ENCODE results near the gene SYK. TPM values are rescaled to one million over a fixed set of nuclear protein-coding genes. Genes with fewer than 3 reads are reported as not detected.

SYK gene
- total RNA-seq, 1 donor from 2014 or later: 12.0 TPM

DNA sequence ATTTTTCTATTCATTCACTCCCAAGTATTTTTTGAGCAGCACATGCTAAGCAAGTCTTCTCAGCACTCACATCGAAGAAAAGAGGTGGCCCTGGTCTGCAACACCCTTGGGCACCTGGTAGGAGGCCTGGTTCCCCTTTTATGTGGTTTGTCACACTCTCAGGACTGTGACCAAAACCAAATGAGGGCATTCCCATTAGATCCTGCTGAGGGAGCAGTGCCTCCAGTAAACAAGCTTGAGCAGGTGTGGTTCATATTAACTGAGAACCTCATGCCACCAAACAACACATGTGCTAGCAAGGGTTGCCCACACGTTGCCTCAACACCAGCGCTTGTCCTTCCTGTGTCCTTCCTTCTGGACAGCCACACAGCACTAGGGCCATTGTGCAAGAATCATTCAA, 26.9 kb upstream of the SYK start:
- TF ChIP-seq POLR2AphosphoS5 (IDR thresholded peaks at IDR 0.05; ENCODE audit: insufficient read depth in 1 of 2, low read depth in 1 of 2) (no peak), POLR2A (IDR thresholded peaks at IDR 0.05) (no peak)
- TF ChIP-seq, protein P1, sequence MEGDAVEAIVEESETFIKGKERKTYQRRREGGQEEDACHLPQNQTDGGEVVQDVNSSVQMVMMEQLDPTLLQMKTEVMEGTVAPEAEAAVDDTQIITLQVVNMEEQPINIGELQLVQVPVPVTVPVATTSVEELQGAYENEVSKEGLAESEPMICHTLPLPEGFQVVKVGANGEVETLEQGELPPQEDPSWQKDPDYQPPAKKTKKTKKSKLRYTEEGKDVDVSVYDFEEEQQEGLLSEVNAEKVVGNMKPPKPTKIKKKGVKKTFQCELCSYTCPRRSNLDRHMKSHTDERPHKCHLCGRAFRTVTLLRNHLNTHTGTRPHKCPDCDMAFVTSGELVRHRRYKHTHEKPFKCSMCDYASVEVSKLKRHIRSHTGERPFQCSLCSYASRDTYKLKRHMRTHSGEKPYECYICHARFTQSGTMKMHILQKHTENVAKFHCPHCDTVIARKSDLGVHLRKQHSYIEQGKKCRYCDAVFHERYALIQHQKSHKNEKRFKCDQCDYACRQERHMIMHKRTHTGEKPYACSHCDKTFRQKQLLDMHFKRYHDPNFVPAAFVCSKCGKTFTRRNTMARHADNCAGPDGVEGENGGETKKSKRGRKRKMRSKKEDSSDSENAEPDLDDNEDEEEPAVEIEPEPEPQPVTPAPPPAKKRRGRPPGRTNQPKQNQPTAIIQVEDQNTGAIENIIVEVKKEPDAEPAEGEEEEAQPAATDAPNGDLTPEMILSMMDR (IDR thresholded peaks at IDR 0.05): no peak
- intact Hi-C loops (cut with DNase I): no loop called here
- Histone ChIP-seq H3K4me1 (no peaks in the 10 kb centered on the region), H3K27ac (no peak overlapping the region), H3K36me3 (no peaks in the 10 kb centered on the region), H3K27me3 (no peaks in the 10 kb centered on the region), H3K4me3 (no peak overlapping the region), H3K9me3 (no peaks in the 10 kb centered on the region)
- DNase-seq (ENCODE audit: extremely low spot score in 2 of 2): no peak

DNA sequence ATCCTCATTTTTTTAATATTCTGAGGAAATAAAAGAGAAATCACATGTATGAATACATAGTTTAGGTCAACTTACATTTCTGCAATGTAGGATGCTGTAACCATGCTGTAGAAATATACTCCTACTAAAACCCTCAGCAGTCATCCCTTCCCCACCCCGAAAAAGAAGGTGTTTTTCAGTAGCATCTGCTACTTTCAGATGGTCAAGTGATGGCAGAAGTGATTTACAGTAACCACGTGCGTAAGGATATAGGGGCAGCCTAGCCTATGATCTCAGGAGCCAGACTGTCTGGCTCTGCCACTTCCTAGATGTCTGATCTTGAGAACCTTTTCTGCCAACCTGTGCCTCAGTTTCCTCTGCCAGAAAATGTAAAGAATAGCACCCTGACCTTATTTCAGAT, 26.0 kb upstream of the SYK start:
- TF ChIP-seq, protein P1 (IDR thresholded peaks at IDR 0.05): no peak
- no peak for TF ChIP-seq POLR2AphosphoS5 (IDR thresholded peaks at IDR 0.05; ENCODE audit: insufficient read depth in 1 of 2, low read depth in 1 of 2)
- no peak for TF ChIP-seq POLR2A (IDR thresholded peaks at IDR 0.05)
- H3K9me3 ChIP-seq: no peaks in the 10 kb centered on the region
- no peaks in the 10 kb centered on the region for H3K36me3 ChIP-seq
- no peak overlapping the region for H3K27ac ChIP-seq
- DNase-seq (ENCODE audit: extremely low spot score in 2 of 2): no peak
- no peaks in the 10 kb centered on the region for H3K27me3 ChIP-seq
- H3K4me1 ChIP-seq: no peaks in the 10 kb centered on the region
- intact Hi-C loops (cut with DNase I): no loop called here
- H3K4me3 ChIP-seq: no peak overlapping the region

DNA sequence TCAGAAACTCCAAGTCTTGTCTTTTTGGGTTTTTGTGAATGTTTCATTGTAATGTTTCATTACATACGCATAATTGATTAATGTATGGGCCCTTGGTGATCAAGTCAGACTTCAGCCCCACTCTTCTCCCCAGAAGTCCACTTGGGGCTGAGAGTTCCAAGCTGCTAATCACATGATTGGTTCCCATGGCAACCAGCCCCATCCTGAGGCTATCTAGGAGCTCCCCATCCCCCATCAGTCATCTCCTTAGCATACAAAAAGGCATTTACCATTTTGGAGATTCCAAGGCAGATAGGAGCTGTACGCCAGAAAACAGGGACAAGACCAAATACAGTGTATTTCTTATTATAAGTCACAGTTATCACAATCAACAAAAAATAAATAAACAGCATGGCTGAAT, 22.9 kb upstream of the SYK start:
- no peaks in the 10 kb centered on the region for H3K4me1 ChIP-seq
- intact Hi-C loops (cut with DNase I): no loop called here
- no peaks in the 10 kb centered on the region for H3K27me3 ChIP-seq
- H3K9me3 ChIP-seq: no peaks in the 10 kb centered on the region
- DNase-seq (ENCODE audit: extremely low spot score in 2 of 2): no peak
- TF ChIP-seq, protein P1 (IDR thresholded peaks at IDR 0.05): no peak
- no peak for TF ChIP-seq POLR2AphosphoS5 (IDR thresholded peaks at IDR 0.05; ENCODE audit: insufficient read depth in 1 of 2, low read depth in 1 of 2)
- TF ChIP-seq POLR2A (IDR thresholded peaks at IDR 0.05): no peak
- no peak overlapping the region for H3K4me3 ChIP-seq
- H3K27ac ChIP-seq: no peak overlapping the region
- H3K36me3 ChIP-seq: no peaks in the 10 kb centered on the region

DNA sequence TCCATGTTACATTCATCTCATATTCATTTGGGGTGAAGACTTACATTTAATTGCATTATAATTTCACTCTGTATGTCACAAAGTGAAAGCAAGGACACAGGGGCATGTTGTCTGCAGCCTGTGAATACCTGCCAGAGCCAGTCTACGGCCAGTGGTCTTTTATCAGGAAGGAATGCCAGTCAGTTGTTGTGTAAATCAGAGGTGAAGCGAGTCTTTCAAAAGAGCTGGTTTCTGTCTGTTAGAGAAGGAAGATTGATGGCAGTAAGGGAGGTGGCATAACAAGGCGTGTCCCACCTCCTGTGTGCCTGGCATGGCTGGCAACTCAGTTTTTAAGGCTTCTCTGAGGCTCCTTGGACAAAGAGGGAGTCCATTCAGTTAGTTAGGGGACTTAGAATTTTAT, 18.1 kb upstream of the SYK start:
- Histone ChIP-seq H3K27me3 (no peaks in the 10 kb centered on the region), H3K27ac (no peak overlapping the region), H3K36me3 (no peaks in the 10 kb centered on the region), H3K9me3 (no peaks in the 10 kb centered on the region), H3K4me1 (no peaks in the 10 kb centered on the region), H3K4me3 (no peak overlapping the region)
- intact Hi-C loops (cut with DNase I): no loop called here
- no peak for DNase-seq (ENCODE audit: extremely low spot score in 2 of 2)
- no peak for TF ChIP-seq POLR2AphosphoS5 (IDR thresholded peaks at IDR 0.05; ENCODE audit: insufficient read depth in 1 of 2, low read depth in 1 of 2)
- no peak for TF ChIP-seq POLR2A (IDR thresholded peaks at IDR 0.05)
- TF ChIP-seq, protein P1 (IDR thresholded peaks at IDR 0.05): no peak

DNA sequence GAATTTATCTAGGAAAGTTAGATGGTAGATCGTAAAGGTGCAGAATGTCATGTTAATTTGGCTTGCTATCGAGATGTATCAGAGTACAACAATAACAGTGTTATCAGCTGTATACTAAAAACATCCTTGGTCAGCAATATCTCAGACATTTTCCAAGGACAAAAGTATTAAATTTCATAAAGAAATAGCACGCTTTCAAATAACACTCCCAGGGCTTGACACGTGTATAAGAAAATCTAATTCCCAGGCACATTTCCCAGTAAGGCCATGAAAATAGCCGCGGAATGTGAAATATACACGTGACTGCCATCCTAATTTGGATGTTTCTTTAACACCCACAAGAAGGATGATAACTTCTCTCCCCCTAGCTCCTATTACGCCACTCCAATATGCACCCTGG, 17.7 kb upstream of the SYK start:
- no peak for DNase-seq (ENCODE audit: extremely low spot score in 2 of 2)

More for the DNA sequence above, 17.7 kb upstream of the SYK start:
- no peaks in the 10 kb centered on the region for H3K27me3 ChIP-seq
- intact Hi-C loops (cut with DNase I): no loop called here
- no peak overlapping the region for H3K4me3 ChIP-seq
- H3K36me3 ChIP-seq: no peaks in the 10 kb centered on the region
- H3K9me3 ChIP-seq: no peaks in the 10 kb centered on the region
- TF ChIP-seq, protein P1 (IDR thresholded peaks at IDR 0.05): no peak
- TF ChIP-seq POLR2A (IDR thresholded peaks at IDR 0.05) (no peak), POLR2AphosphoS5 (IDR thresholded peaks at IDR 0.05; ENCODE audit: insufficient read depth in 1 of 2, low read depth in 1 of 2) (no peak)
- H3K4me1 ChIP-seq: no peaks in the 10 kb centered on the region
- no peak overlapping the region for H3K27ac ChIP-seq

Measured in vagina (tissue), 2 donors.